ENCODE measurements around the gene AKAP7.

AKAP7 gene

GRCh38 chr6:131199568-131200272 lies 64.5 kb downstream of the AKAP7 start:
- DNase-seq (ENCODE audit: low spot score) = peak; percentile 22

DNA sequence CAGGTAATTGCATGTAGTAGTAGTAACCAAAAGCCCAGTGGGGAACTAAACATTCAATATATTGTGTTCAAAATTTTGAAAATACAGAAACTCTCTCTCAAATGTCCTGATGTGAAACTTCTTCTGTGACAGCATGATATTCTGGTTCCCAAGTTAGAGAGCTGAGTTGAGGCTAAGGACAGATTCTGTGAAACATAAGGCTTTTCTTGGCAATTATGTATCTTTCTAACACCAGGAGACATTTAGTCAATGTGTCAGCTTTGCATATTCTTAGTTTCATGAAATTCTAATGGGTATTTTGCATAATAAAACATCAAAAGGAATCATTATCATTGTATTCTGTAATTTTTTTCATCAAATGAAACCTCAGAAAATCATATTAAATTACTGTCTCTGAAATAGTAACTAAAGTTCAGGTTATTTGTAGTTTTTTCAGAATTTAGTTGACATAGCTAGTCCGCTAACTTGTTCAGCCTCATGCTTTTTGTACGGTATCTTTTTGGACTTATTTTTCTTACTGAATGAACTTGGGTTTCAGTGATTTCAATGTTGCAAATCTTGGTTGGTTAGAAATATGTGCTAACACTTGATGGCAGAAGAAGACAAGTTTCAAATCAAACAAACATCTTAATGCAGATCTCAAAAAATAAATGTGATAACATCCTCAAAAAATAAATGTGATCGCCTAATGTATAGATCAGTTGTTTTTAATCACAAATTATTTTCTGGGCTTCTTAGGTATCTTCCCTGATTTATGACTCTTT lies 70.4 kb downstream of the AKAP7 start:
- no peak for DNase-seq (ENCODE audit: low spot score)

DNA sequence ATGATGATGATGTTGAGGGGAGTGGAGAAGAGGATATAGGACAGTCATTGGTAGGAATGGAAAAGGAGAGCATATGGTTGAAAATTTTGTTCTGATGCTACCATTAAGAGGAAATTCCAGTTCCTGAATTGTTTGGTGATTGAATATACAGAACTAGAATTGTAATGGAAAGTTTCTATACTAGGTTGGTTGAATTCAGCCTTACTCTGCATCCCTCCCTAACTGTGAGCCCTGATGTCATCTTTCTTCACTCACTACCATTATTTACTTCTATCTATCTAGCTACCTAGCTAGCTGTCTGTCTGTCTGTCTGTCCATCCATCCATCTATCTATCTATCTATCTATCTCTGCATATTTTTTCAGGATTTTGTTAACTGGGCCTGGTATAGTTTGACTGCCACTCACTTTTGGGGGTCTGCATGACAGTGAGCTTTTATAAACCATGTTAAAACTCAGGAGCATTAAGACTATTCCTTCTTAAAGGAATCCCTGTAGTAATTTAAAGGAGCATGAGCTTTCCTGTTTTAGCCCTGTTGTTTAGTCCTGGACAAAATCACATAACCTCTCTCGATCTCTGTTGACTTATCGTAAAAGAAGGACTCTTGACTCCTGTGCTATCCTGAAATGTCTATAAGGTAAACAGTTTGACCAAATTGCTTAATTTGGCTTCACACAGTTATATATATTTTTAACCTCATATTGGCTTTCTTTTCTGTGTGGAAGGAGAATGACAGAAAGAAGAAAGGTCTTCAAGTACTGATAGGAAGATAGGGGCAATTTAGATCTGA lies 71.4 kb downstream of the AKAP7 start:
- no peak for DNase-seq (ENCODE audit: low spot score)

GRCh38 chr6:131208787-131209186 lies 73.5 kb downstream of the AKAP7 start:
- no peak for DNase-seq (ENCODE audit: low spot score)

DNA sequence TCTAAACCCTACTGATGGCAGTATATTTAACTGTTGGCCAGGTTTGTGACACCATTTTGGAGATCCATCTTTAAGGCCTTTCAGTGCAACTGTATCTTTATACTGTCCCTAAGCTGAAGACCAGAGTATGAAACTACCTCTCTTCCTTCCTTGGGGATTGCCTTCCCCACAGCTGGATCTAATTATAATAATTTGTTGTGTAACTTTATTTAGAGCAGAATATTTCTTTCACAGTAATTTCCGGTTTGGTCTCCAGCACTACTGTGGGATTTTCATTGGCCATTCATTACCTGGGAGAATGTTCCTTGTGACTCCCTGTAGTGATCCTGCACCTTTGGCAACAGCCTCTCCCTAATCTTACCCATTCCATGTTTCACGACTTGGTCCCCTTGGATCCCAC lies 75.2 kb downstream of the AKAP7 start:
- DNase-seq (ENCODE audit: low spot score) = no peak

- no peak for DNase-seq (ENCODE audit: low spot score)
These were observed 76.8 kb downstream of the AKAP7 start for GRCh38 chr6:131212024-131212423.

GRCh38 chr6:131212913-131213312 lies 77.6 kb downstream of the AKAP7 start:
- no peak for DNase-seq (ENCODE audit: low spot score)

GRCh38 chr6:131213501-131213990 lies 78.3 kb downstream of the AKAP7 start:
- DNase-seq (ENCODE audit: low spot score) = no peak

DNA sequence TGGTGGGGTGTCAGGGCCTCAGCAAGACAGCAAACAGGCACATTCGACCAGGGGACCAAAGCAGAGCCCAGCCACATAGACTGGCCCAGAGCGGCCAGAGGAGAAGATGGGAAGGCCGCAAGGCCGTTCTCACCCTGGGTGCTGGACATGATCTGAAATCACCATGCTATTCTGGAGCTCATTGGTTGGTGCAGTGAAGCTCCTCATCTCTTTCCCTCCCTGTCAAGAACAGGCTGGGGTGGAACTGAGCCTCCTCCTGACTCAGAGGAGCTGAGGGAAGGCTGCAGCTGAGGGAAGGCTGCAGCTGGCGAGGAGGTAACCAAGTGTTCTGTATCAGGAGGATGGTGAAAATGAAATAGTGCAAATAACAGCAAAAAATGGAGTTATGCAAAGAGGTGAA lies 80.0 kb downstream of the AKAP7 start:
- no peak for DNase-seq (ENCODE audit: low spot score)

DNA sequence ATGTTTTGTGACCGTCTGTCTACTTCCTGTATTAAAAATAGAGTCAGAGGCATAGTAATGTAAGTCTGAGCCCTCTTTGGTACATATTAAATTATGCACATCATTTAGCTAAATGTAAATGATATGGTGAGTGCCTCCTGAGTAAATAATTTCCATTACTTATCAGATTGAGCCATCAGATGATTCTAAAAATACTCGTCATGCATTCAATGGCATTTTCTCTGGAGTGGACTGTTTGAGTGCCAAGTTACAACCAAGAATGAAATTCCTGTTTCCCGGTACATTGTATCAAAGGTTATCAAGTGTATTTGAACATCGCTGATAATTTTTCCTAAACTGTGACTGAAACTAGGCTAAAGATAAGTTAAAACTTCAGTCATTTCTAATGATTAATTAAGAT lies 81.0 kb downstream of the AKAP7 start:
- DNase-seq (ENCODE audit: low spot score) = no peak

DNA sequence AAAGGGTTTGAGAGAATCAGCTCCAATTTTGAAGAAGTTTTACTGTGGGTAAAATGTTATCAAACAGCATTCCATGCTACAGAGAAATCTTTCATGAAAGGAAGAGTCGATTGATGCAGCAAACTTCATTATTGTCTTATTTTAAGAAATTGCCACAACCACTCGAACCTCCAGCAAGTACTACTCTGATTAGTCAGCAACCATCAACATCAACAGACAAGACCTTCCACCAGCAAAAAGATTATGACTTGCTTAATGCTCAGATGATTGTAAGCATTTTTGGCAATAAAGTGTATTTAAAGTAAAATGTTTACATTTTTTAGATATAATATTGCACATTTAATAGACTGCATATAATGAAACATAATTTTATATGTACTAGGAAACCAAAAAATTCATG lies 87.5 kb downstream of the AKAP7 start:
- no peak for DNase-seq (ENCODE audit: low spot score)

DNA sequence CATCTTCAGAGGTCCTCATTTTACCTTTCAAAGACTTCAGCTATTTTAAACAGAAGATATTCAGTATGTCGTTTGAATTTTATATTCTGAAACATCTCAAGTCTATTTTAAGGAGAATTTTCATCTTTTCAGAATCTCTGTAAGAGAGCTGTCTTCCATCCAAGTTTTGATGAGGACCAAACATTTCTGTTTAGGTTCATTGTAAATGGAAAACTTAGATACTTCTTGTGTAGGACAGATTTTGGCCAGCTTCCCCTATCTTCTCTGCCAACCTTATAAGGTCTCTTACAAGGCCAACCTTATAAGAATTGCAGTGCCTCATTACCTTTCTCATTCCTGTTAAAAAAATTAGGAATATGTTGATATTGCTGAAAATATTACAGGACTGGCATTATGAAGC lies 88.1 kb downstream of the AKAP7 start:
- no peak for DNase-seq (ENCODE audit: low spot score)

DNA sequence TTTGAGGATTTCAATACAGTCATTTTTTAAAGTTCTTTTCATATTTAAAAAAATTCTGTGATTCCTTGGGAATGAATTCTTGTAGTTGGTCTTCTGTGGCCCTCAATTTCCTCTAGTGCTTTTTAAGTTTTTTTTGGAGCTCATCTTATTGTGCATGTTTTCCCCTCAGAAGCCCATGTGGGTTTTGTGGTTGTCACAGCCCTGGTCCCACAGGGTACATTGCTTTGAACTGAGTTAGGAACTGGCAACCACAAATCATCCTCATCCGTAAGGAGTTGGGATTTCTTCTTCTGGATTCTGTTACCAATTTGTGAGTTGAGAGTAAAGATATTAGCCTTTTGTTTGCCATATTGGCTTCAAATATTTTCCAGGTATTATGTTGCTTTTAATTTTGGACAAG lies 89.9 kb downstream of the AKAP7 start:
- no peak for DNase-seq (ENCODE audit: low spot score)

DNA sequence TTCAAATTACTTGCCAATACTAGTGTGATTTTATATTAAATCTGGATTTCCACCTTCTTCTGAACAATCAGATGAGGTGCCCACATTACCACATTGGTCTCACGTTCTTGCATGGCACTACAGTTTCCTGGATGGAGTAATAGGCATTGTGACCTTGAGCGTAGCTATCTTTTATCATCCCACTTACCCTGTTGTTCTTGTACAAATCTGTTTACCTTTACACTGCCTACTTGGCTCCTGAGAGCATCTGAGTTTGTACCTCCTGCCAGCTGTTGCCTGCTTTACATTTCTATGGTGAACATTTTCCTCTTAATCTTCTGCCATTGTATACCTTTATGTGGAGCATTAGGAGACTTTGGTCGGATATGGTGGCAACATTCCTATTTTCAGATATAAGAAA lies 90.7 kb downstream of the AKAP7 start:
- no peak for DNase-seq (ENCODE audit: low spot score)

DNA sequence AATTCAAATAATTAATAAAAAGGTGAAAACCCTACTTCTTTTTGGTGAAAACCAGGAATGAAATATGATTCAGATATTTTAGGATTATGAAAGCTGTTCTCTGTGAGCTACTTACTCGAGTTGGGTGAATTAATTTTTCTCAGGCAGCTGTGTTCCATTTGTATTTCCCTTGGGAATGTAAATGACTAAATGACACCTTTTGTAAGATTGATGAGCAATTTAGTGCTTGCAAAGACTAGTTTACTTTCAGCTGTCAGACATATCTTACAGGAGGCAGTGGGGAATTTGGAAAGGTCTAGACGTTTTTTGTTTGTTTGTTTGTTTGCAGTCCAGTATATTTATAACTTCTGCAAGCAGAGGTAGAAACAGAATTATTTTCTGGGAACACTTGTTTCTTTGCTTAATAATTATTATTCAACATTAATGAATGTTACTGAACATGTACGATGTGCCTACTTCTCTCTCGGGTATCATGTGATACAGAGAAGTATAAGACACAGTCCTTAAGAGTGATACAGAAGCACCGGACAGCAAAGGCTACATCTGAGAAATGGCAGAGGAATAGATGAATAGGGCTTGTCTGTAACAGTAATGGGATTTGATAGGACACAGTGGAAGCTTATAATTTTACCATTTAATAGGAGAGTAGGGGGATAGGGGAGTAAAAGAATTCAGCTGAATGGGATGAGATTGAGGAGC lies 91.3 kb downstream of the AKAP7 start:
- DNase-seq (ENCODE audit: low spot score) = no peak

DNA sequence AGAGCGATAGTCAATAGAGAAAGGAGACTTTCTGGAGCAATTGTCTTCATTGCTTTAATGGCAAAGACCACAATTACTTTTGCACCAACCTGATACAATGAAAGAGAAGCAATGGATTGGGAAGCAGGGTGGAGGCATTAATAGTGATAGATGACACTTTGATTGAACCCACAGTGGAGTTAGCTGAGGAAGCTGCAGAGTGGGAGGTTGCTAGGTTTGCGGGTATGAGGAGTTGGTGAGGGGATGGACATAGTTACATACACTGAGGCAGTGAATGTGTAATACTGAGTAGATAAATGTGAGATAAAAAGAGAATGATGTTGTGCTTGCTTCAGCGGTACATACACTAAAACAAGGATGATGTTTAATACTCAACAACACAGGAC lies 91.9 kb downstream of the AKAP7 start:
- no peak for DNase-seq (ENCODE audit: low spot score)

DNA sequence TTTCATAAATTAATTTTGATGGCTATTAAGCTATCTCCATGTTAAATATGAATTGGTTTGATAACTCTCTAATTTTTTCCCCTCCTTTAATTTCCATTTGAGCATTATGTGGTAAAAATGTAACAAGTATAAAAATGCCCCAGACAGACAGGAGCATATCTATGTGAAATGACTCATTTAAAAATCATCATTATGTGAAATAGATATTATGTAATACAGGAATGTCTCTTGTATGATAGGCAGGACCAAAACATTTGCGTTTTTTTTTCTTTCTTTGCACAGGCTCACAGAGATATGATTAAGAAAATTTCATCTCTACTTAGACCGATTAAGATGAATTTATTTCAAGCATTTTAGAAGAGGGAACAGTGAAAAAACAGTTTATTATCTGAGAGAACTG lies 95.8 kb downstream of the AKAP7 start:
- DNase-seq (ENCODE audit: low spot score) = no peak

GRCh38 chr6:131231891-131232290 lies 96.6 kb downstream of the AKAP7 start:
- no peak for DNase-seq (ENCODE audit: low spot score)

DNA sequence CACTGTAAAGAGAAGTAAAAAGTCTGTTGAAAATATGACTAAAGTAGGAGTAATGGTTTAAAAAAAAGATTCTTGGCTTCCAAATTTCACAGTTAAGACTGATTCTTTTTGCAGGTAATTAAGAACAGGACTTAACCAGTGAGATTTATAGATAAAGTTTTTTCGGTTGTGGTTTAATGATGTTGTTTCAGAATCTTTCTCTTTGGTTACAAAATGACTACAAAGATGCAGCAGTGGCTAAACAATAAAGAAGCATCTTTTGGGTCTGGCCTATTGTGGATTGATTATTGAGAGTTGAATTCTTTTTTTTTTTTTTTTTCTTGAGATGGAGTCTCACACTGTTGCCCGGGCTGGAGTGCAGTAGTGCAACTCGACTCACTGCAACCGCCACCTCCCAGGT lies 109.7 kb downstream of the AKAP7 start:
- DNase-seq (ENCODE audit: low spot score) = no peak

DNA sequence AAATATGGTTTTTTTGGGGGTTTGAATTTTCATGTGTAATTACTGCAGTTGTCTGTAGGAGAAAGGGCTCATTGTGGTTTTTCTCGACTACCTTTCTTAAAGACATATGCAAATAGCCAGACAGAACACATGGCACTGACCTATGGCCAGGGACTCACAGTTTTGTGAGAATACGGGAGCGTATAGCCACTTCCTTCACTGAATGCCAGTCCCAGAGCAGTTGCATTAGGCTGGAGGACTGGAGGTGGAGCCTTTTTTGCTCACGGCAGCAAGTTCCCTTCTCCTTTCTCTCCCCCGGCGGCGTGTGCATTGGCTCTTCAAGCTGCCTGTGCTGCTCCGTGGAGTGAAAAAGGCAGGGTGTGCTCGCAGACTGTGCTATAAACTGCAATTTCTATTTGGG lies 114.9 kb downstream of the AKAP7 start:
- peak; percentile 77 for DNase-seq (ENCODE audit: low spot score)

GRCh38 chr6:131250936-131251335 lies 115.7 kb downstream of the AKAP7 start:
- DNase-seq (ENCODE audit: low spot score) = no peak

DNA sequence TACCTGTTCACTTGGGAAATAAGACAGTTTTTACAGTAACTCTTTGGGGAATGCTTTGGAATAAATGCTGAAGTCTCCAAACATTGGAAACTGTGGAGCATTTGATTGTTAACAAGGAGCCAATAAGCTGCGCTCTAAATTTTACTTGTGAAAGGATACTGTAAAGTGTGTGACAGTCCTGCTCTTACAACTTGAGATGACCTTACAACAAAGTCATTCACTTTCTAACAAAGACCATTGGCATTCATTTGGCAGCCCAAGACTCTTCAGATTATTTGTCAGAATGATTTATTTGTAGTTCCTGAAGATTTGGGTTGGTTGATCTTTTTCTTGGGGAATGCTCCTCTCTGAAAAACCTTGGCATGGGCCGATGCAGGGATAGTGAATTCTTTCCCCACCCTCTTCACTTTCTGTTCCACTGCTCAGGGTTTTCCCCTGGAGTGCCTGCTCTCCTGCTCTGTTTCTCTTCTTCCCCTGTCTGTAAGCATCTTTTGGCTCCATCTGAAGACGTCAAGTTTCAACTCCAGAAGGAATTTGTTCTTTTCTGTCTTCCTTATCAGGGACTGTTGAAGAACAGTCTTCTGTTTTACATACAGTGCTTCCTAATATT lies 116.4 kb downstream of the AKAP7 start:
- no peak for DNase-seq (ENCODE audit: low spot score)

All from putamen (tissue), 1 donor.